HCT116 (cell line): ENCODE results near the gene EPHA3. TPM values are rescaled to one million over a fixed set of nuclear protein-coding genes. Genes with fewer than 3 reads are reported as not detected.

ENCODE experiments used
- ATAC-seq: fragments of 200-7000 bp; cut with Tn5 transposase; 2 replicates; pipeline ENCODE4 v1.9.1; 2020; ENCODE audit warnings: mild to moderate bottlenecking, moderate library complexity
- BruUV-seq: library from RNA; stranded (reverse); fragments of 400-500 nt; replicated peaks from 2 replicates; lab custom pipeline; 2021; lab: Mats Ljungman, UMichigan
- CTCF ChIA-PET: fragments of 300-600 bp; sonication (Branson Sonifier 250); formaldehyde crosslinking; loops from one replicate; lab custom pipeline; 2021; ENCODE audit warnings: antibody characterized with exemption; lab: Charles Lee
- POLR2A ChIA-PET: fragments of 300-600, 350-600 bp; sonication (Branson Sonifier 250); formaldehyde crosslinking; loops from one replicate; lab custom pipeline; 2021; ENCODE audit warnings: antibody characterized with exemption; lab: Charles Lee
- RAD21 ChIA-PET, 2 experiments: fragments of 300-600 bp; sonication (Branson Sonifier 250); formaldehyde crosslinking; loops; one replicate each; lab custom pipeline; 2023; ENCODE audit warnings: low total read pairs in 2 of 2; ENCODE audit not compliant: uncharacterized antibody in 2 of 2, unreplicated experiment in 2 of 2, low non-redundant PET in 1 of 2; lab: Charles Lee
- DNase-seq: peaks from one replicate; pipeline ENCODE4 v3.0.0-alpha.2; 2010; ENCODE audit warnings: low read depth, low spot score
- H2AFZ ChIP-seq: fragments of 200-600 bp; shearing (Covaris generic), sonication (generic); 2 replicates; pipeline ENCODE4 v1.6.1; 2017; ENCODE audit warnings: low read depth, mixed run types, mixed read lengths, antibody characterized with exemption, low read length; ENCODE audit not compliant: poor library complexity, severe bottlenecking
- H3K27ac ChIP-seq: 2 replicates; pipeline ENCODE4 v1.5.1; 2012; ENCODE audit warnings: low read depth, low read length
- H3K27me3 ChIP-seq: fragments of 200-600 bp; sonication (generic); 2 replicates; pipeline ENCODE4 v1.6.1; 2016; ENCODE audit warnings: mixed run types, low read length, mixed read lengths; ENCODE audit not compliant: insufficient read depth
- H3K36me3 ChIP-seq, 2 experiments: fragments of 200-500 bp in 1 of 2; fragments of 200-600 bp in 1 of 2; sonication (Bioruptor generic) in 1 of 2; sonication (generic) in 1 of 2; 2 replicates each; pipeline versions ENCODE4 v1.5.1 to v1.6.1; 2014 to 2016; ENCODE audit warnings: low read length in 2 of 2, inconsistent platforms in 1 of 2, mixed read lengths in 1 of 2, mixed run types in 1 of 2; ENCODE audit not compliant: insufficient read depth in 2 of 2, control insufficient read depth in 1 of 2
- H3K4me1 ChIP-seq, 2 experiments: fragments of 200-600 bp in 1 of 2; sonication (generic) in 1 of 2; 2 replicates each; pipeline versions ENCODE4 v1.5.1 to v1.6.1; 2012 to 2017; ENCODE audit warnings: low read length in 2 of 2, inconsistent platforms in 1 of 2, mild to moderate bottlenecking in 1 of 2, mixed read lengths in 1 of 2, mixed run types in 1 of 2, moderate library complexity in 1 of 2; ENCODE audit not compliant: insufficient read depth in 2 of 2, control insufficient read depth in 1 of 2
- H3K4me2 ChIP-seq: fragments of 200-600 bp; sonication (generic); 2 replicates; pipeline ENCODE4 v1.6.1; 2017; ENCODE audit warnings: mixed run types, low read length, mixed read lengths
- H3K4me3 ChIP-seq, 2 experiments: fragments of 200-600 bp in 1 of 2; sonication (generic) in 1 of 2; replicated peaks in 1 of 2; 2 replicates each; pipeline ENCODE4 v1.5.1; 2011 to 2016; ENCODE audit warnings: low read length in 2 of 2, control low read depth in 1 of 2, low read depth in 1 of 2, mild to moderate bottlenecking in 1 of 2, mixed read lengths in 1 of 2, mixed run types in 1 of 2
- H3K79me2 ChIP-seq: fragments of 200-600 bp; sonication (generic); 2 replicates; pipeline ENCODE4 v1.6.1; 2017; ENCODE audit warnings: mild to moderate bottlenecking, mixed run types, low read length, moderate library complexity, mixed read lengths; ENCODE audit not compliant: insufficient read depth
- H3K9ac ChIP-seq: fragments of 200-600 bp; sonication (generic); 2 replicates; pipeline ENCODE4 v1.6.1; 2016; ENCODE audit warnings: low read length, mixed read lengths
- H3K9me2 ChIP-seq: fragments of 200-600 bp; sonication (generic), shearing (Covaris generic); 2 replicates; pipeline ENCODE4 v1.6.1; 2017; ENCODE audit warnings: mixed run types, mild to moderate bottlenecking, moderate library complexity; ENCODE audit not compliant: insufficient read depth
- H3K9me3 ChIP-seq, 2 experiments: fragments of 200-500 bp in 1 of 2; fragments of 200-600 bp in 1 of 2; sonication (Bioruptor generic) in 1 of 2; sonication (generic) in 1 of 2; 2 replicates each; pipeline ENCODE4 v1.6.1; 2014 to 2017; ENCODE audit warnings: low read length in 2 of 2, mixed read lengths in 2 of 2, inconsistent platforms in 1 of 2, low read depth in 1 of 2, mild to moderate bottlenecking in 1 of 2, mixed run types in 1 of 2, moderate library complexity in 1 of 2; ENCODE audit not compliant: control insufficient read depth in 1 of 2, insufficient read depth in 1 of 2
- H4K20me1 ChIP-seq: fragments of 200-600 bp; sonication (generic), shearing (Covaris generic); 2 replicates; pipeline ENCODE4 v1.6.1; 2017; ENCODE audit warnings: mixed run types, mild to moderate bottlenecking, moderate library complexity; ENCODE audit not compliant: insufficient read depth
- CEBPB ChIP-seq: IDR thresholded peaks from 2 replicates; pipeline ENCODE4 v1.6.1; 2012; ENCODE audit warnings: low read depth
- EGR1 ChIP-seq: IDR thresholded peaks from 2 replicates; pipeline ENCODE4 v1.6.1; 2012; ENCODE audit warnings: low read depth
- MAX ChIP-seq: IDR thresholded peaks from 2 replicates; pipeline ENCODE4 v1.6.1; 2012
- RAD21 ChIP-seq: IDR thresholded peaks from 2 replicates; pipeline ENCODE4 v1.6.1; 2012; ENCODE audit warnings: low read depth, mild to moderate bottlenecking
- REST ChIP-seq: IDR thresholded peaks from 2 replicates; pipeline ENCODE4 v1.6.1; 2012; ENCODE audit warnings: low read depth
- SRF ChIP-seq: IDR thresholded peaks from 2 replicates; pipeline ENCODE4 v1.6.1; 2012; ENCODE audit warnings: low read depth
- ZBTB33 ChIP-seq: IDR thresholded peaks from 2 replicates; pipeline ENCODE4 v1.6.1; 2011; ENCODE audit warnings: mild to moderate bottlenecking, low read length, moderate library complexity; ENCODE audit not compliant: insufficient replicate concordance; ENCODE audit errors: extremely low read depth
- intact Hi-C: fragments of 100-400 bp; cut with micrococcal nuclease; formaldehyde crosslinking; loops from 2 replicates; pipeline ENCODE4 v1.10.0; 2022
- total RNA-seq: library from RNA; stranded (reverse); gene quantifications from one replicate; pipeline ENCODE4 v1.2.1, GENCODE V29; 2021; ENCODE audit not compliant: unreplicated experiment

Gene EPHA3
- total RNA-seq, 1 experiment from 2014 or later, result not detected

GRCh38 chr3:89262309-89262929 lies 155.0 kb downstream of the EPHA3 start (continued):
- TF ChIP-seq ZBTB33 (no peak), SRF (no peak), CEBPB (no peak), EGR1 (no peak), MAX (no peak)
- TF ChIP-seq, all 23 proteins: peak for 0

- H3K4me1 ChIP-seq, result no peaks in the 10 kb centered on the region
- H3K9ac ChIP-seq, result no peak overlapping the region
- no peak overlapping the region for H3K27ac ChIP-seq
- no peaks in the 10 kb centered on the region for H3K27me3 ChIP-seq
- H3K4me3 ChIP-seq, result no peak overlapping the region
- H4K20me1 ChIP-seq, result no peaks in the 10 kb centered on the region
- no peak for ATAC-seq
- intact Hi-C loops, result no loop called here
- no peaks in the 10 kb centered on the region for H3K9me2 ChIP-seq
- TF ChIP-seq RAD21, result no peak
- no peak for TF ChIP-seq REST
- TF ChIP-seq, all 23 proteins: peak for 0
- CTCF ChIA-PET, result no interaction called here
- POLR2A ChIA-PET, result no interaction called here
- no TSS peak for BruUV-seq
- H3K9me3 ChIP-seq, result peaks cover 0 to 10% of the 10 kb centered on the region in 2 experiments; a peak in 2 of 4 replicates
- no peak overlapping the region for H3K4me2 ChIP-seq
- no peak overlapping the region for H2AFZ ChIP-seq
- RAD21 ChIA-PET, result no interaction called here
- no peaks in the 10 kb centered on the region for H3K79me2 ChIP-seq
- DNase-seq, result no peak
- H3K36me3 ChIP-seq, result no peaks in the 10 kb centered on the region
Measured at GRCh38 chr3:89264037-89264560, 156.7 kb downstream of the EPHA3 start.
